HG03064 (cell line): ENCODE measurements around the gene TP53I13.

Experiments used
- ATAC-seq: cut with Tn5 transposase; IDR thresholded peaks from one replicate; pipeline ENCODE4 v1.9.1; 2021; ENCODE audit warnings: low read depth; ENCODE audit not compliant: unreplicated experiment

The TP53I13 gene

GRCh38 chr17:29566473-29567303 is 1.8 kb upstream of the TP53I13 start, which contains the start of gene ABHD15:
TSS of gene ABHD15 (minus strand) at chr17:29567037. CDS start at chr17:29566966, 71 bp downstream.
- ATAC-seq: no peak

DNA sequence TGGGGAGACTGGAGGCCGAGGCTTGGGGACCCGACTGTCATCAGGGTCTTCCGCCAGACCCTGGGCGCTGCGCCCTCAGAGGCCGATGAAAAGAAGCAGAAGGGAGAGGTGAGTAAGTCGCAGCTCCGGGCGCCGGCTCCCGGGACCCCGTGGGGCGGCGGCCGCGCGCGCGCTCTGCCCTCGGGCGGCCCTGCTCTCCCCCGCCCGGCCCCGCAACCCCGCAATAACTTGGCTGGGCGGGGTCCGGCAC is 1.3 kb upstream of the TP53I13 start:
- no peak for ATAC-seq

DNA sequence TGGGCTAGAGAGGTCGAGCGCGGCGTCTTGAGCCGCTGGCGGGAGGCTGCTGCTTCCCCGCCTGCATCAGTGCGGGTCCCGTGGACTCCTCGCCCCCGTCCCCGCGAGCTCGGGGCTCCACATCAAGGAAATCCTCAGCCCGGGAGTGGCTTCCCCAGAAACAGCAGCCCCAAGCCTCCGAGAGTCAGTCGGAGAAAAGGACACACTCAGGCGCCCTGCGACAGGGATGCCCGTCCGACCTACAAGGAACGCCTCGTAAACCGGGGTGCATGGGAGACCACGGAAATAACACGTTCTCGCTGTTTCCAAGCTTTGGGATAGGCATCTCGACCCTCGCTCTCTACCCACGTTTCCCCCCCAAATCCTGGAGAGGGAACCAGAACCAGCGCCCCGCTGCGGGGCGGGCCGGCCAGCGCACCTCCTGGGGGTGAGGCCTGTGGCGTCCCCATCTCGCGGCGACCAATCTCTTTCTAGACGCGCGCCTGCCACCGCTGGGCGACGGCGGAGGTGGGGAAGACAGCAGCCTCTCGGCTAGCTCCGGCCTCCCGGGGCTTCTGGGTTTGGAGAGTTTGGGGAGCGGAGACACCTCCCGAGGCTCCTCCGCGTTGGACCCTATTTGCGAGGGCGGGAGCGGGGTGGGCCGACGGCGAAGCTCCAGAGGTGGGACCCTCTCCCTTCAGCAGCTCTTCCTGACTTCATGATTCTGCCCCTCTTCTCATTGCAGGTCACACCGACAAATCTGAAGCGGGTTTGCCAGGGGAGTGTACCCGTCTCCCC is 759 bp upstream of the TP53I13 start:
- no peak for ATAC-seq

GRCh38 chr17:29569245-29569950 is 897 bp downstream of the TP53I13 start:
- ATAC-seq: no peak

- ATAC-seq: no peak
Observed at GRCh38 chr17:29570521-29570920, 2.0 kb downstream of the TP53I13 start.

GRCh38 chr17:29571486-29571882 is 3.0 kb downstream of the TP53I13 start:
- no peak for ATAC-seq

DNA sequence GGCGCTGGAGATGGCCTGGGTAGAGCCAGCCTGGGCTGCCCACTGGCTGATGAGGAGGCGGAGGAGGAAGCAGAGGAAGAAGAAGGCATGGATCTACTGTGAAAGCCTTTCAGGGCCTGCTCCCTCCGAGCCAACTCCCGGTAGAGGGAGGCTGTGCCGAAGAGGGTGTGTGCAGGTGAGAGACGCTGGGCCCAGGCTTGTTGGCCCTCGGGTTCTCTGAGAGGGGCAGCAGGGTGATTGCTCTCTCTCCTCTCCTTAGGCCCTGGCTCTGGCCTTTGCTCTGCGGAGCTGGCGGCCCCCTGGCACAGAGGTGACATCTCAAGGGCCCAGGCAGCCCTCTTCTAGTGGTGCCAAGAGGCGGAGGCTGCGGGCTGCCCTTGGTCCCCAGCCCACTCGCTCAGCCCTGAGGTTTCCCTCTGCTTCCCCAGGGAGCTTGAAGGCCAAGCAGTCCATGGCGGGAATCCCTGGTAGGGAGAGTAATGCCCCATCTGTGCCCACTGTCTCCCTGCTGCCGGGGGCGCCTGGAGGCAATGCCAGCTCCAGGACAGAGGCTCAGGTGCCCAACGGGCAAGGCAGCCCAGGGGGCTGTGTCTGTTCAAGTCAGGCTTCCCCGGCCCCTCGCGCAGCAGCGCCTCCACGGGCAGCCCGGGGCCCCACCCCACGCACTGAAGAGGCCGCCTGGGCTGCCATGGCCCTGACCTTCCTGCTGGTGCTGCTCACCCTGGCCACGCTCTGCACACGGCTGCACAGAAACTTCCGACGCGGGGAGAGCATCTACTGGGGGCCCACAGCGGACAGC is 3.6 kb downstream of the TP53I13 start:
- ATAC-seq: no peak

- no peak for ATAC-seq
Observed at GRCh38 chr17:29572691-29573557, 4.4 kb downstream of the TP53I13 start.

GRCh38 chr17:29573558-29573869 is 5.0 kb downstream of the TP53I13 start:
- no peak for ATAC-seq

- ATAC-seq: no peak
Observed at GRCh38 chr17:29573871-29574731, 5.6 kb downstream of the TP53I13 start.

- no peak for ATAC-seq
Observed at GRCh38 chr17:29574732-29575510, 6.4 kb downstream of the TP53I13 start.

- no peak for ATAC-seq
Observed at GRCh38 chr17:29575511-29576213, 7.2 kb downstream of the TP53I13 start.

DNA sequence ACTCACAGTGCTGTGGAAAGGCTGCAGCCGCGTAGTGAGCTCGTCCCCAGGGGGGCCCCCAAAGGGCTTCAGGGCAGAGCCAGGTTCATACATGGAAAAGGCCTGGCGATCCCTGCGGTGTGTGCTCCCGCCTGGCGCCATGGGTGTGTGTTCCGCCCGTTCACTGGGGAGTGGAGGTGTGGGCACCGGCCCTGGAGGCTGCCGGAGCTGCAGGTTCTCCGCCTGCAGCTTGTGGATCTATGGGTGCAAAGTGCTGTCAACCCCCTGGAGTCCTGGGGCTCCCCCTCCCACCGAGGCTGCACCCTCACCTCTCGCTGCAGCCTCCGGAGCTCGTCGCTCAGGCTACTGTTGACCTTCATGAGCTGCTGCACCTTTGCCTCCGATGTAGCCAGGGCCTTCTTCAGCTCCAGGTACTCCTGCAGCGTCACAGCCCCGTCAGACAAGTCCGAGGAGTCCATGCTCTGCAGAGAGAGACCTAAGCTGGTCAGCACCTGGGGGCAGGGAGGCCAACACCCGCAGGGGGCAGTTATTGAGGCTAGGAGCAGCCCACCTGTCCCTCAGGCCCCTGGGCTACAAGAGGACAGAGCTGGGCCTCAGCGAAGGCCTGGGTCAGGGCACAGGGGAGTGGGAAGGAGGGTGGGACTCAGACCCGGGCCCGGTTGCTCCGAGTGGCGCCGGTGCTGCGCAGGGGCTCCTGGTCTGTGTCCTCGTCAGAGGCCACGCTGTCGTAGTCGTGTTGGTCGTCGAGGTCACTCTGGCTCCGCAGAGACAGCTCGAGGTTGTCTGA is 7.9 kb downstream of the TP53I13 start:
- ATAC-seq: no peak

DNA sequence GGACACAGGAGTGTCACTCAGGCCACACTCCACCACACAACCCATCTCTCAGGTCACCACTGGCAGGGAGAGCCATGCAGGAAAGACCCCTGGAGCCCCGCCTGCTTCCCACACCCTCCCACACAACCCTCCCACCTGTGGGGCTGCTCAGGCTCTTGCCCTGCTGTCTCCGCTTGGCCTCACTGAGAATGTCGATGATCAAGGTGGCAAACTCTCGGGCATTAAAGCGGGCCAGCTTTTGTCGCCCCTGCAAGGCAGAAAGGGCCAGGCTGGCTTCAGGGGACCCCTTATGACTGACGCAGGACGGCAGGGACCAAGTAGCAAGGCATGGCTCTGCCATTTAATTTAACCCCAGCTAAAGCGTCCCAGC is 8.5 kb downstream of the TP53I13 start:
- no peak for ATAC-seq

GRCh38 chr17:29577385-29578211 is 9.1 kb downstream of the TP53I13 start:
- no peak for ATAC-seq
